Ishikawa (cell line): ENCODE data around the gene CASK.

Experiments used
- CEBPB ChIP-seq: IDR thresholded peaks from 2 replicates; pipeline ENCODE4 v1.6.1; 2012
- CREB1 ChIP-seq: IDR thresholded peaks from 2 replicates; pipeline ENCODE4 v1.6.1; 2012; ENCODE audit warnings: low read depth
- EGR1 ChIP-seq: IDR thresholded peaks from 2 replicates; pipeline ENCODE4 v1.6.1; 2012
- EP300 ChIP-seq: IDR thresholded peaks from 2 replicates; pipeline ENCODE4 v1.6.1; 2012; ENCODE audit warnings: borderline replicate concordance
- FOXM1 ChIP-seq: IDR thresholded peaks from 2 replicates; pipeline ENCODE4 v1.6.1; 2012; ENCODE audit warnings: low read depth, borderline replicate concordance
- MAX ChIP-seq: IDR thresholded peaks from 2 replicates; pipeline ENCODE4 v1.6.1; 2012
- NFIC ChIP-seq: IDR thresholded peaks from 2 replicates; pipeline ENCODE4 v1.6.1; 2012
- RAD21 ChIP-seq: IDR thresholded peaks from 2 replicates; pipeline ENCODE4 v1.6.1; 2012; ENCODE audit warnings: low read depth
- REST ChIP-seq: IDR thresholded peaks from 2 replicates; pipeline ENCODE4 v1.6.1; 2012; ENCODE audit warnings: low read depth, mild to moderate bottlenecking
- TAF1 ChIP-seq: IDR thresholded peaks from 2 replicates; pipeline ENCODE4 v1.6.1; 2012; ENCODE audit warnings: low read depth, mild to moderate bottlenecking
- TCF12 ChIP-seq: IDR thresholded peaks from 2 replicates; pipeline ENCODE4 v1.6.1; 2012; ENCODE audit warnings: low read depth
- TEAD4 ChIP-seq: IDR thresholded peaks from 2 replicates; pipeline ENCODE4 v1.6.1; 2012
- USF1 ChIP-seq: IDR thresholded peaks from 2 replicates; pipeline ENCODE4 v1.6.1; 2012
- YY1 ChIP-seq: IDR thresholded peaks from 2 replicates; pipeline ENCODE4 v1.6.1; 2012; ENCODE audit warnings: low read depth
- ZBTB7A ChIP-seq: IDR thresholded peaks from 2 replicates; pipeline ENCODE4 v1.6.1; 2012; ENCODE audit warnings: low read depth

The CASK gene

GRCh38 chrX:41870719-41871151 lies 52.6 kb downstream of the CASK start:
- no peak for TF ChIP-seq EGR1
- TF ChIP-seq TEAD4: no peak
- TF ChIP-seq RAD21: no peak
- TF ChIP-seq EP300: no peak
- TF ChIP-seq TAF1: no peak
- no peak for TF ChIP-seq ZBTB7A
- TF ChIP-seq CREB1: no peak
- no peak for TF ChIP-seq MAX
- no peak for TF ChIP-seq NFIC
- no peak for TF ChIP-seq TCF12
- no peak for TF ChIP-seq FOXM1
- TF ChIP-seq YY1: no peak
- no peak for TF ChIP-seq CEBPB
- TF ChIP-seq USF1: no peak
- TF ChIP-seq REST: no peak

GRCh38 chrX:41868392-41868977 lies 54.9 kb downstream of the CASK start:
- no peak for TF ChIP-seq EGR1
- TF ChIP-seq MAX: no peak
- TF ChIP-seq ZBTB7A: no peak
- no peak for TF ChIP-seq REST
- no peak for TF ChIP-seq TAF1
- TF ChIP-seq EP300: no peak
- no peak for TF ChIP-seq CREB1
- TF ChIP-seq CEBPB: no peak
- TF ChIP-seq USF1: no peak
- no peak for TF ChIP-seq TCF12
- TF ChIP-seq NFIC: no peak
- no peak for TF ChIP-seq RAD21
- no peak for TF ChIP-seq YY1
- TF ChIP-seq TEAD4: no peak
- no peak for TF ChIP-seq FOXM1

GRCh38 chrX:41863343-41864203 lies 59.8 kb downstream of the CASK start:
- TF ChIP-seq NFIC: no peak
- no peak for TF ChIP-seq TEAD4
- no peak for TF ChIP-seq EP300
- no peak for TF ChIP-seq FOXM1

- no peak for TF ChIP-seq FOXM1
- TF ChIP-seq YY1: no peak
- no peak for TF ChIP-seq ZBTB7A
- TF ChIP-seq TCF12: no peak
- no peak for TF ChIP-seq USF1
- no peak for TF ChIP-seq CREB1
- no peak for TF ChIP-seq MAX
- no peak for TF ChIP-seq TEAD4
- TF ChIP-seq CEBPB: no peak
- no peak for TF ChIP-seq RAD21
Observed at GRCh38 chrX:41862562-41863184, 60.7 kb downstream of the CASK start.
